GM23248 (cell line): ENCODE measurements around the gene ARMS2.

Source experiments
- EZH2 ChIP-seq: fragments of 200-600 bp; sonication (generic); IDR thresholded peaks from 2 replicates; pipeline ENCODE4 v1.6.1; 2018; ENCODE audit warnings: antibody characterized with exemption, mild to moderate bottlenecking; ENCODE audit not compliant: insufficient read depth, poor library complexity, severe bottlenecking
- EZH2phosphoT487 ChIP-seq: fragments of 200-600 bp; sonication (generic); IDR thresholded peaks from 2 replicates; pipeline ENCODE4 v1.6.1; 2018; ENCODE audit warnings: antibody characterized with exemption, moderate library complexity, mild to moderate bottlenecking, low read depth; ENCODE audit not compliant: insufficient read depth

- TF ChIP-seq EZH2phosphoT487 (no peak), EZH2 (no peak)
These were observed 45.7 kb downstream of the ARMS2 start for GRCh38 chr10:122500194-122500593.
